K562 (cell line): Measurements from ENCODE around the gene TXNIP. TPM values are rescaled to one million over a fixed set of nuclear protein-coding genes. Genes with fewer than 3 reads are reported as not detected.
A peak's percentile ranks its signal among the peaks of the same experiment; 100 is the strongest.

Experiments
- BMI1 ChIP-seq: fragments of 150-350 bp; IDR thresholded peaks from 2 replicates; pipeline ENCODE4 v1.6.1; 2014; ENCODE audit warnings: low read length
- CREBBP ChIP-seq: IDR thresholded peaks from one replicate; pipeline ENCODE4 v1.6.1; 2012; ENCODE audit warnings: low read depth, mild to moderate bottlenecking, control low read depth, inconsistent platforms, low read length
- ILF3 ChIP-seq: fragments of 450-650 bp; IDR thresholded peaks from 2 replicates; pipeline ENCODE4 v1.6.1; 2018; ENCODE audit warnings: antibody characterized with exemption, mild to moderate bottlenecking, moderate library complexity, borderline replicate concordance
- RBM15 ChIP-seq: fragments of 200-400 bp; formaldehyde crosslinking; IDR thresholded peaks from 2 replicates; pipeline ENCODE4 v1.6.1; 2018; ENCODE audit warnings: mild to moderate bottlenecking, low read length, moderate library complexity; ENCODE audit not compliant: insufficient read depth
- RBM17 ChIP-seq: fragments of 200-400 bp; formaldehyde crosslinking; IDR thresholded peaks from 2 replicates; pipeline ENCODE4 v1.6.1; 2017; ENCODE audit warnings: low read depth, mild to moderate bottlenecking, low read length, borderline replicate concordance
- SIRT6 ChIP-seq: IDR thresholded peaks from one replicate; pipeline ENCODE4 v1.6.1; 2012; ENCODE audit warnings: low read depth, mild to moderate bottlenecking, control low read depth, inconsistent platforms, low read length, moderate library complexity
- TRIM28 ChIP-seq: fragments of 450-650 bp; IDR thresholded peaks from 2 replicates; pipeline ENCODE4 v1.6.1; 2017
- ZKSCAN8 ChIP-seq: fragments of 200-800 bp; sonication (Bioruptor generic); IDR thresholded peaks from 2 replicates; pipeline ENCODE4 v1.6.1; 2016; ENCODE audit warnings: missing genetic modification characterization, missing compliant biosample characterization
- ZNF232 ChIP-seq: sonication (generic); formaldehyde crosslinking; IDR thresholded peaks from 2 replicates; pipeline ENCODE4 v1.8.0; 2022; ENCODE audit warnings: mild to moderate bottlenecking, missing genetic modification reagents
- ZNF785 ChIP-seq: fragments of 250-450 bp; sonication (Bioruptor Pico); IDR thresholded peaks from 2 replicates; pipeline ENCODE4 v1.4.0; 2020; ENCODE audit warnings: mild to moderate bottlenecking
- polyA plus RNA-seq, 8 experiments: library from polyadenylated mRNA; depleted of rRNA in 4 of 8; stranded (reverse) in 5 of 8; unstranded in 3 of 8; fragments of >200 nt; fragmentation: Nextera tagmentation in 2 of 8; fragmentation: Illumina TruSeq in 1 of 8; extraction: Ambion mirVana in 2 of 8; extraction: Trizol in 1 of 8; gene quantifications; 2 replicates each; pipeline versions ENCODE4 v1.2.1 to v1.2.3, GENCODE V29; 2011 to 2014; ENCODE audit warnings: inconsistent platforms in 1 of 8, missing spikeins in 1 of 8
- total RNA-seq, 7 experiments: library from RNA; depleted of rRNA in 6 of 7; stranded (reverse); fragments of >200 nt in 6 of 7; fragmentation: Illumina TruSeq in 2 of 7; extraction: Trizol in 2 of 7; gene quantifications; 2 replicates each; pipeline versions ENCODE4 v1.2.1 to v1.2.3, GENCODE V29; 2011 to 2021; ENCODE audit warnings: low replicate concordance in 1 of 7
- TF ChIP-seq, protein P1 (sequence below): fragments of 250-450 bp; sonication (Bioruptor Pico); IDR thresholded peaks from 2 replicates; pipeline ENCODE4 v1.8.0; 2022; ENCODE audit warnings: inconsistent platforms
- TF ChIP-seq, protein P2 (sequence below): IDR thresholded peaks from 2 replicates; pipeline ENCODE4 v1.6.1; 2012; ENCODE audit warnings: low read depth, low read length, improper control_type of control experiment, borderline replicate concordance
- TF ChIP-seq, protein P3 (sequence below): fragments of 450-650 bp; IDR thresholded peaks from 2 replicates; pipeline ENCODE4 v1.6.1; 2016; ENCODE audit warnings: mild to moderate bottlenecking, moderate library complexity

Gene TXNIP
- total and polyA plus RNA-seq, 9 of the 15 experiments (the other 6 are each of a cell fraction or from before 2014, with no cell fraction given) = 120 to 499 (median 257) TPM

DNA sequence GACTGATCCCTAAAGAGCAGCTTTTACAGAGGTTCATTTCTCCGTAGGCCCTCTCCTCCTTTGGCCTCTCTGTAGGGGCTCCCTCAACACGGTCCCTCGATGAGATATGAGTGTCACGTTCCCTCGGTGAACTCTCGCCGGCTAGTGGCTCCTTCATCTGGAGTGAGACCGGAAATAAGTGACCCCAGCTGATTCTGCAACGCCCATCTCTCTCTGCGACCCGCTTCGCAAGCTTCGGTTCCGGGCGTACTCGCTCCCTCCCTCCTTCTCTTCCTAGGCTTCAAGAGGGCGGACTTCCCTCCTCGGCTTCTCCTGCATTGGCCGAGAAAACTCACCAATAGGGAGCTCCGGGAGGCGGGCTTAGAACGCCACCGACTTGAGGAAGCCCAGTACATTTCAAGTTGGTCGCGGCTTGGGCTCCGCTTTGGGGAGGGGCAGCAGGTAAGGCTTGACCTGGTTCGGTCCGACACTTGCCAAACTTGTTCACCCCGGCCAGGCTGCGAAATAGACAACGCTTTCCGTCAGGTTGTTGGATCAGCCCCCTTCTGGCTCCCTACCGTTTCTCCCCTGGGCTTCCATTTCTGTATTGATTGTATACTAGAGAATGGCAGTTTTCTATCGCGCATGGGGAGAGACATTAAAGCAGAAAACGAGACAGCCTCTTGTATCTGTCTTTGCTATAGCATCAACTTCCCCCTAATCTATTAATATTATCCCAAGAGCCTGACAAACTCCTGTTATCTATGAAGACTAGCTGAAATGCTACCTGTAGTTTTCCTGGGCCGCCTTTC lies 31.9 kb downstream of the TXNIP start, which contains the start of the genes ANKRD34A and POLR3GL (continued):
- no peak for TF ChIP-seq ILF3
- TF ChIP-seq TRIM28 = peak; percentile 35; the same call in 1 of the 2 replicates
- TF ChIP-seq CREBBP = no peak
- TF ChIP-seq, protein P1, sequence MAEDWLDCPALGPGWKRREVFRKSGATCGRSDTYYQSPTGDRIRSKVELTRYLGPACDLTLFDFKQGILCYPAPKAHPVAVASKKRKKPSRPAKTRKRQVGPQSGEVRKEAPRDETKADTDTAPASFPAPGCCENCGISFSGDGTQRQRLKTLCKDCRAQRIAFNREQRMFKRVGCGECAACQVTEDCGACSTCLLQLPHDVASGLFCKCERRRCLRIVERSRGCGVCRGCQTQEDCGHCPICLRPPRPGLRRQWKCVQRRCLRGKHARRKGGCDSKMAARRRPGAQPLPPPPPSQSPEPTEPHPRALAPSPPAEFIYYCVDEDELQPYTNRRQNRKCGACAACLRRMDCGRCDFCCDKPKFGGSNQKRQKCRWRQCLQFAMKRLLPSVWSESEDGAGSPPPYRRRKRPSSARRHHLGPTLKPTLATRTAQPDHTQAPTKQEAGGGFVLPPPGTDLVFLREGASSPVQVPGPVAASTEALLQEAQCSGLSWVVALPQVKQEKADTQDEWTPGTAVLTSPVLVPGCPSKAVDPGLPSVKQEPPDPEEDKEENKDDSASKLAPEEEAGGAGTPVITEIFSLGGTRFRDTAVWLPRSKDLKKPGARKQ (CRISPR knock-in tag) = no peak
- TF ChIP-seq ZNF232 (CRISPR knock-in tag) = no peak
- TF ChIP-seq, protein P2, sequence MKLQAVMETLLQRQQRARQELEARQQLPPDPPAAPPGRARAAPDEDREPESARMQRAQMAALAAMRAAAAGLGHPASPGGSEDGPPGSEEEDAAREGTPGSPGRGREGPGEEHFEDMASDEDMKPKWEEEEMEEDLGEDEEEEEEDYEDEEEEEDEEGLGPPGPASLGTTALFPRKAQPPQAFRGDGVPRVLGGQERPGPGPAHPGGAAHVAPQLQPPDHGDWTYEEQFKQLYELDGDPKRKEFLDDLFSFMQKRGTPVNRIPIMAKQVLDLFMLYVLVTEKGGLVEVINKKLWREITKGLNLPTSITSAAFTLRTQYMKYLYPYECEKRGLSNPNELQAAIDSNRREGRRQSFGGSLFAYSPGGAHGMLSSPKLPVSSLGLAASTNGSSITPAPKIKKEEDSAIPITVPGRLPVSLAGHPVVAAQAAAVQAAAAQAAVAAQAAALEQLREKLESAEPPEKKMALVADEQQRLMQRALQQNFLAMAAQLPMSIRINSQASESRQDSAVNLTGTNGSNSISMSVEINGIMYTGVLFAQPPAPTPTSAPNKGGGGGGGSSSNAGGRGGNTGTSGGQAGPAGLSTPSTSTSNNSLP = no peak
- no peak for TF ChIP-seq ZNF785 (CRISPR knock-in tag)
- no peak for TF ChIP-seq SIRT6
- TF ChIP-seq RBM17 = no peak
- TF ChIP-seq RBM15 = no peak
- TF ChIP-seq BMI1 = no peak
- TF ChIP-seq ZKSCAN8 (CRISPR knock-in tag) = no peak
- TF ChIP-seq, protein P3, sequence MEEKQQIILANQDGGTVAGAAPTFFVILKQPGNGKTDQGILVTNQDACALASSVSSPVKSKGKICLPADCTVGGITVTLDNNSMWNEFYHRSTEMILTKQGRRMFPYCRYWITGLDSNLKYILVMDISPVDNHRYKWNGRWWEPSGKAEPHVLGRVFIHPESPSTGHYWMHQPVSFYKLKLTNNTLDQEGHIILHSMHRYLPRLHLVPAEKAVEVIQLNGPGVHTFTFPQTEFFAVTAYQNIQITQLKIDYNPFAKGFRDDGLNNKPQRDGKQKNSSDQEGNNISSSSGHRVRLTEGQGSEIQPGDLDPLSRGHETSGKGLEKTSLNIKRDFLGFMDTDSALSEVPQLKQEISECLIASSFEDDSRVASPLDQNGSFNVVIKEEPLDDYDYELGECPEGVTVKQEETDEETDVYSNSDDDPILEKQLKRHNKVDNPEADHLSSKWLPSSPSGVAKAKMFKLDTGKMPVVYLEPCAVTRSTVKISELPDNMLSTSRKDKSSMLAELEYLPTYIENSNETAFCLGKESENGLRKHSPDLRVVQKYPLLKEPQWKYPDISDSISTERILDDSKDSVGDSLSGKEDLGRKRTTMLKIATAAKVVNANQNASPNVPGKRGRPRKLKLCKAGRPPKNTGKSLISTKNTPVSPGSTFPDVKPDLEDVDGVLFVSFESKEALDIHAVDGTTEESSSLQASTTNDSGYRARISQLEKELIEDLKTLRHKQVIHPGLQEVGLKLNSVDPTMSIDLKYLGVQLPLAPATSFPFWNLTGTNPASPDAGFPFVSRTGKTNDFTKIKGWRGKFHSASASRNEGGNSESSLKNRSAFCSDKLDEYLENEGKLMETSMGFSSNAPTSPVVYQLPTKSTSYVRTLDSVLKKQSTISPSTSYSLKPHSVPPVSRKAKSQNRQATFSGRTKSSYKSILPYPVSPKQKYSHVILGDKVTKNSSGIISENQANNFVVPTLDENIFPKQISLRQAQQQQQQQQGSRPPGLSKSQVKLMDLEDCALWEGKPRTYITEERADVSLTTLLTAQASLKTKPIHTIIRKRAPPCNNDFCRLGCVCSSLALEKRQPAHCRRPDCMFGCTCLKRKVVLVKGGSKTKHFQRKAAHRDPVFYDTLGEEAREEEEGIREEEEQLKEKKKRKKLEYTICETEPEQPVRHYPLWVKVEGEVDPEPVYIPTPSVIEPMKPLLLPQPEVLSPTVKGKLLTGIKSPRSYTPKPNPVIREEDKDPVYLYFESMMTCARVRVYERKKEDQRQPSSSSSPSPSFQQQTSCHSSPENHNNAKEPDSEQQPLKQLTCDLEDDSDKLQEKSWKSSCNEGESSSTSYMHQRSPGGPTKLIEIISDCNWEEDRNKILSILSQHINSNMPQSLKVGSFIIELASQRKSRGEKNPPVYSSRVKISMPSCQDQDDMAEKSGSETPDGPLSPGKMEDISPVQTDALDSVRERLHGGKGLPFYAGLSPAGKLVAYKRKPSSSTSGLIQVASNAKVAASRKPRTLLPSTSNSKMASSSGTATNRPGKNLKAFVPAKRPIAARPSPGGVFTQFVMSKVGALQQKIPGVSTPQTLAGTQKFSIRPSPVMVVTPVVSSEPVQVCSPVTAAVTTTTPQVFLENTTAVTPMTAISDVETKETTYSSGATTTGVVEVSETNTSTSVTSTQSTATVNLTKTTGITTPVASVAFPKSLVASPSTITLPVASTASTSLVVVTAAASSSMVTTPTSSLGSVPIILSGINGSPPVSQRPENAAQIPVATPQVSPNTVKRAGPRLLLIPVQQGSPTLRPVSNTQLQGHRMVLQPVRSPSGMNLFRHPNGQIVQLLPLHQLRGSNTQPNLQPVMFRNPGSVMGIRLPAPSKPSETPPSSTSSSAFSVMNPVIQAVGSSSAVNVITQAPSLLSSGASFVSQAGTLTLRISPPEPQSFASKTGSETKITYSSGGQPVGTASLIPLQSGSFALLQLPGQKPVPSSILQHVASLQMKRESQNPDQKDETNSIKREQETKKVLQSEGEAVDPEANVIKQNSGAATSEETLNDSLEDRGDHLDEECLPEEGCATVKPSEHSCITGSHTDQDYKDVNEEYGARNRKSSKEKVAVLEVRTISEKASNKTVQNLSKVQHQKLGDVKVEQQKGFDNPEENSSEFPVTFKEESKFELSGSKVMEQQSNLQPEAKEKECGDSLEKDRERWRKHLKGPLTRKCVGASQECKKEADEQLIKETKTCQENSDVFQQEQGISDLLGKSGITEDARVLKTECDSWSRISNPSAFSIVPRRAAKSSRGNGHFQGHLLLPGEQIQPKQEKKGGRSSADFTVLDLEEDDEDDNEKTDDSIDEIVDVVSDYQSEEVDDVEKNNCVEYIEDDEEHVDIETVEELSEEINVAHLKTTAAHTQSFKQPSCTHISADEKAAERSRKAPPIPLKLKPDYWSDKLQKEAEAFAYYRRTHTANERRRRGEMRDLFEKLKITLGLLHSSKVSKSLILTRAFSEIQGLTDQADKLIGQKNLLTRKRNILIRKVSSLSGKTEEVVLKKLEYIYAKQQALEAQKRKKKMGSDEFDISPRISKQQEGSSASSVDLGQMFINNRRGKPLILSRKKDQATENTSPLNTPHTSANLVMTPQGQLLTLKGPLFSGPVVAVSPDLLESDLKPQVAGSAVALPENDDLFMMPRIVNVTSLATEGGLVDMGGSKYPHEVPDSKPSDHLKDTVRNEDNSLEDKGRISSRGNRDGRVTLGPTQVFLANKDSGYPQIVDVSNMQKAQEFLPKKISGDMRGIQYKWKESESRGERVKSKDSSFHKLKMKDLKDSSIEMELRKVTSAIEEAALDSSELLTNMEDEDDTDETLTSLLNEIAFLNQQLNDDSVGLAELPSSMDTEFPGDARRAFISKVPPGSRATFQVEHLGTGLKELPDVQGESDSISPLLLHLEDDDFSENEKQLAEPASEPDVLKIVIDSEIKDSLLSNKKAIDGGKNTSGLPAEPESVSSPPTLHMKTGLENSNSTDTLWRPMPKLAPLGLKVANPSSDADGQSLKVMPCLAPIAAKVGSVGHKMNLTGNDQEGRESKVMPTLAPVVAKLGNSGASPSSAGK = no peak
